Activated naive CD4-positive, alpha-beta T cell treated with anti-CD3 and anti-CD28 coated beads, Interleukin-2, amount 50 U/mL, for 24 hours (primary cell): ENCODE measurements around the gene HSDL1.

Source experiments
- H3K27ac Mint-ChIP-seq: one replicate; pipeline ENCODE4 v1.8.0; 2021; ENCODE audit warnings: mild to moderate bottlenecking, mixed read lengths
- H3K27me3 Mint-ChIP-seq: one replicate; pipeline ENCODE4 v1.8.0; 2021; ENCODE audit warnings: mixed read lengths
- H3K36me3 Mint-ChIP-seq: one replicate; pipeline ENCODE4 v1.8.0; 2021; ENCODE audit warnings: mixed read lengths
- H3K4me1 Mint-ChIP-seq: one replicate; pipeline ENCODE4 v1.8.0; 2021; ENCODE audit warnings: mixed read lengths
- H3K4me3 Mint-ChIP-seq: one replicate; pipeline ENCODE4 v1.8.0; 2021; ENCODE audit warnings: mild to moderate bottlenecking, mixed read lengths
- H3K9me3 Mint-ChIP-seq: one replicate; pipeline ENCODE4 v1.8.0; 2021; ENCODE audit warnings: mixed read lengths

HSDL1 gene

GRCh38 chr16:84109598-84110335 is 35.2 kb downstream of the HSDL1 start:
- Mint-ChIP-seq H3K36me3 (peaks cover 4% of the 10 kb centered on the region), H3K9me3 (no peaks in the 10 kb centered on the region), H3K27me3 (no peaks in the 10 kb centered on the region), H3K4me3 (no peak overlapping the region), H3K27ac (peak overlapping the region; percentile 46), H3K4me1 (peaks cover 73% of the 10 kb centered on the region)

DNA sequence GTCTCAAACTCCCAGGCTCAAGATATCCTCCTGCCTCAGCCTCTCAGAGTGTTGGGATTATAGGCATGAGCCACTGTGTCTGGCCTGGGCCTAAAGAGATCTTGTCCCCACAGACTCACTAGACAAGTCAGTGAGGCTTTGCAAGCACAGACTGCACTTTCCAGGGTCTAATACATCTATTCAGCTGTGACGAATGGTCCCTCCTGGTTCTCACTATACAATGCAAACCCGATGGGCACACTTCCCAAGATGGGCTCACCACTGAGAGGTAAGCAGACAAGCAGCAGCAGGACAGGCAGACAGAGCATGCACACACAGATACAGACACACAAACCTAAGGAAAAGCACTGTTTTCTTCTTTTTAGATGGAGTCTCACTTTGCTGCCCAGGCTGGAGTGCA is 37.1 kb downstream of the HSDL1 start:
- H3K36me3 Mint-ChIP-seq, result peaks cover 4% of the 10 kb centered on the region
- peaks cover 78% of the 10 kb centered on the region for H3K4me1 Mint-ChIP-seq
- no peak overlapping the region for H3K4me3 Mint-ChIP-seq
- no peak overlapping the region for H3K27ac Mint-ChIP-seq
- H3K27me3 Mint-ChIP-seq, result no peaks in the 10 kb centered on the region
- H3K9me3 Mint-ChIP-seq, result no peaks in the 10 kb centered on the region

DNA sequence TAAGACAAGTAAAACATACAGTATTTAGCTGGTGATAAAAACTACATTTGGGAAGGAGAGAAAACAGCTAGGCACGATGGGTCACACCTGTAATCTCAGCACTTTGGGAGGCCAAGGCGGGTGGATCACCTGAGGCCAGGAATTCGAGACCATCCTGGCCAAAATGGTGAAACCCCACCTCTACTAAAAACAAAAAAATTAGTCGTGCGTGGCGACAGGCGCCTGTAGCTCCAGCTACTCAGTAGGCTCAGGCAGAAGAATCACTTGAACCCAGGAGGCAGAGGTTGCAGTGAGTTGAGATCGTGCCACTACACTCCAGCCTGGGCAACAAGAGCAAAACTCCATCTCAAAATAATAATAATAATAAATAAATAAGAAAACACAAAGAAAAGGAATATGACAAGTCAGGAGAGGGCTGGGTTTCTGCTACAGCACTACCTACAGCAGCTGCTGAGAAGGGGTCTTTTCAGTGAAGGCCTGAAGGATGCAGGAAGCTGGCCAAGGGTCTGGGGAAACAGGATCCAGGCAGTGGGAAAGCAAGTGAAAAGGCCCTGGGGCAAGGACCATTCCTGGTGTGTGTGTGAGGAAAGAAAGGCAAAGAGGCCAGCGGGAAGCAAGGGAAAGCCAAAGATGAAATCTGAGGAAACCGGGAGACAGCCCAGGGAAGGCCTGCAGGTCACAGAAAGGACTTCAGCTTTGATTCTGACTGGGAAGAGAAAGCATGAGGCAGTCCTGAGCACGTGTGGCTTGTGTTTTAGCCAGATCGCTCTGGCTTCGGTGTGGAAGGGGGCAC is 38.8 kb downstream of the HSDL1 start:
- Mint-ChIP-seq H3K27ac (peak overlapping the region; percentile 52), H3K4me1 (peaks cover 85% of the 10 kb centered on the region), H3K4me3 (no peak overlapping the region), H3K9me3 (no peaks in the 10 kb centered on the region), H3K27me3 (no peaks in the 10 kb centered on the region), H3K36me3 (peaks cover 4% of the 10 kb centered on the region)

- Mint-ChIP-seq H3K4me3 (peak overlapping the region; percentile 16), H3K36me3 (peaks cover 4% of the 10 kb centered on the region), H3K27ac (peak overlapping the region; percentile 77), H3K9me3 (no peaks in the 10 kb centered on the region), H3K27me3 (no peaks in the 10 kb centered on the region), H3K4me1 (peaks cover 78% of the 10 kb centered on the region)
These were observed 39.6 kb downstream of the HSDL1 start for GRCh38 chr16:84105301-84105815.

GRCh38 chr16:84104231-84104630 is 40.7 kb downstream of the HSDL1 start:
- no peak overlapping the region for H3K4me3 Mint-ChIP-seq
- H3K27me3 Mint-ChIP-seq, result no peaks in the 10 kb centered on the region
- H3K36me3 Mint-ChIP-seq, result peaks cover 4% of the 10 kb centered on the region
- H3K27ac Mint-ChIP-seq, result peak overlapping the region; percentile 23
- no peaks in the 10 kb centered on the region for H3K9me3 Mint-ChIP-seq
- peaks cover 76% of the 10 kb centered on the region for H3K4me1 Mint-ChIP-seq

- Mint-ChIP-seq H3K27ac (no peak overlapping the region), H3K36me3 (peaks cover 6% of the 10 kb centered on the region), H3K9me3 (no peaks in the 10 kb centered on the region), H3K4me3 (no peak overlapping the region), H3K27me3 (no peaks in the 10 kb centered on the region), H3K4me1 (peaks cover 76% of the 10 kb centered on the region)
These were observed 41.3 kb downstream of the HSDL1 start for GRCh38 chr16:84103678-84104077.

GRCh38 chr16:84098939-84099338 is 46.0 kb downstream of the HSDL1 start:
- peaks cover 43% of the 10 kb centered on the region for H3K4me1 Mint-ChIP-seq
- no peaks in the 10 kb centered on the region for H3K27me3 Mint-ChIP-seq
- no peaks in the 10 kb centered on the region for H3K9me3 Mint-ChIP-seq
- H3K27ac Mint-ChIP-seq, result no peak overlapping the region
- H3K36me3 Mint-ChIP-seq, result peaks cover 10% of the 10 kb centered on the region
- no peak overlapping the region for H3K4me3 Mint-ChIP-seq

- Mint-ChIP-seq H3K9me3 (no peaks in the 10 kb centered on the region), H3K4me3 (no peak overlapping the region), H3K27me3 (no peaks in the 10 kb centered on the region), H3K36me3 (peaks cover 16% of the 10 kb centered on the region), H3K27ac (no peak overlapping the region), H3K4me1 (peaks cover 20% of the 10 kb centered on the region)
These were observed 48.5 kb downstream of the HSDL1 start for GRCh38 chr16:84096447-84097005.

DNA sequence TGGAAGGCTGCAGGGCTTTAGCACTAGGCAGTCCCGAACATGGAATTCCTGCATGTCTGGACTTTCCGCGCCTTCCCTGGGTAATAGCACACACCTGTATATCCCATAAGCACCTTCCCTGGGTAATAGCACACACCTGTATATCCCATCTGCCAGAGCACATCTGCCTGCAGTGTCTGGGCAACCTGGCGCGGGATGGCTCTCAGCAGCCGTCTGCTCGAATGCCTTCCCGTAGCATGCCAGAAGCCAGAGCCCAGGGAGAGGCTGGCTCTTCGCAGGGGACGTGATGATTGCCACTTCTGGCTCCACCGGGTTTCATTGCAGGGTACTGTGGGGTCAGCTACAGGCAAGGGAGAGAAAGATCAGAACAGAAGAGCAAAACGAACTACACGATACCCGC is 49.5 kb downstream of the HSDL1 start:
- Mint-ChIP-seq H3K36me3 (peaks cover 20% of the 10 kb centered on the region), H3K9me3 (no peaks in the 10 kb centered on the region), H3K27me3 (no peaks in the 10 kb centered on the region), H3K4me3 (no peak overlapping the region), H3K27ac (no peak overlapping the region), H3K4me1 (peaks cover 15% of the 10 kb centered on the region)

GRCh38 chr16:84093879-84094270 is 51.1 kb downstream of the HSDL1 start:
- H3K4me1 Mint-ChIP-seq, result peaks cover 12% of the 10 kb centered on the region
- no peaks in the 10 kb centered on the region for H3K9me3 Mint-ChIP-seq
- no peak overlapping the region for H3K4me3 Mint-ChIP-seq
- peak overlapping the region; percentile 33 for H3K27ac Mint-ChIP-seq
- no peaks in the 10 kb centered on the region for H3K27me3 Mint-ChIP-seq
- H3K36me3 Mint-ChIP-seq, result peaks cover 19% of the 10 kb centered on the region

GRCh38 chr16:84093120-84093878 is 51.7 kb downstream of the HSDL1 start:
- Mint-ChIP-seq H3K4me3 (no peak overlapping the region), H3K9me3 (no peaks in the 10 kb centered on the region), H3K36me3 (peaks cover 17% of the 10 kb centered on the region), H3K4me1 (peaks cover 15% of the 10 kb centered on the region), H3K27ac (no peak overlapping the region), H3K27me3 (no peaks in the 10 kb centered on the region)

DNA sequence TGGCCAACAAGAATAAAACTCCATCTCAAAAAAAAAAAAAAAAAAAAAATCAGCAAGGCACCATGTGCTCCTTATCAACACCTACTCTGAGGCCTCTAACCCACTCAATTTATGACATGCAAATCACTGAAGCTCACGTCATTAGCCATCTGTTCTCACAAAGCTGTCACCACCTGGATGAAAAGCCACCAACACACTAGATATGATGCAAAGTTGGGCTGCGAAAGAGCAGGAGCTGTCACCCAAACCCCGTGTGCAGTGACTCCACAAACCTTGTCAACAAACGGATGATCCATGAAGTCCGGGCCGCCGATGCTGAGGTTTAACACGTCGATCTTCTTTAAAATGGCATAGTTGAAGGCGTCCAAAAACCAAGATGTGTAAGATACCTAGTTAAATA is 53.5 kb downstream of the HSDL1 start:
- Mint-ChIP-seq H3K4me3 (no peak overlapping the region), H3K27me3 (no peaks in the 10 kb centered on the region), H3K9me3 (no peaks in the 10 kb centered on the region), H3K4me1 (peaks cover 31% of the 10 kb centered on the region), H3K27ac (peak overlapping the region; percentile 12), H3K36me3 (peaks cover 24% of the 10 kb centered on the region)

DNA sequence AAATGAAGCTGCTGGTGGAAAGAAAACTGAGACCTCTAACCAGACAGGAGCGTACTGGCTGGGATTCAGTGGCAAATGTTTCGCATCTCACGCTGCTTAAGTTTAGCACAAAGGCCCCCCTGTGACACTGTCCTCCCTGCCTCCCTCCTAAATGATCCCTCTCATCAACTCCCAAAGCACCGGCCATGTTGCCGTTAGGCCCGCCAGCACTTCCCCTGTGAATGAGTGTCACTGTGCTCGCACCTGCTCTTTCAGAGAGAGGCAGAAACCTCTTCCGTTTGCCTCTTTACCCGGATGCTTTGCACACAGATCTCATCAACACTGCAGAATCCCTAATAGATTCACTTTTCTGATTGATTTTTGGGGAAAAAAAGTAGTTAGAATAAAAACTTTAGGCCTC is 54.8 kb downstream of the HSDL1 start:
- no peaks in the 10 kb centered on the region for H3K27me3 Mint-ChIP-seq
- H3K4me3 Mint-ChIP-seq, result no peak overlapping the region
- peaks cover 38% of the 10 kb centered on the region for H3K4me1 Mint-ChIP-seq
- peaks cover 24% of the 10 kb centered on the region for H3K36me3 Mint-ChIP-seq
- no peaks in the 10 kb centered on the region for H3K9me3 Mint-ChIP-seq
- no peak overlapping the region for H3K27ac Mint-ChIP-seq

DNA sequence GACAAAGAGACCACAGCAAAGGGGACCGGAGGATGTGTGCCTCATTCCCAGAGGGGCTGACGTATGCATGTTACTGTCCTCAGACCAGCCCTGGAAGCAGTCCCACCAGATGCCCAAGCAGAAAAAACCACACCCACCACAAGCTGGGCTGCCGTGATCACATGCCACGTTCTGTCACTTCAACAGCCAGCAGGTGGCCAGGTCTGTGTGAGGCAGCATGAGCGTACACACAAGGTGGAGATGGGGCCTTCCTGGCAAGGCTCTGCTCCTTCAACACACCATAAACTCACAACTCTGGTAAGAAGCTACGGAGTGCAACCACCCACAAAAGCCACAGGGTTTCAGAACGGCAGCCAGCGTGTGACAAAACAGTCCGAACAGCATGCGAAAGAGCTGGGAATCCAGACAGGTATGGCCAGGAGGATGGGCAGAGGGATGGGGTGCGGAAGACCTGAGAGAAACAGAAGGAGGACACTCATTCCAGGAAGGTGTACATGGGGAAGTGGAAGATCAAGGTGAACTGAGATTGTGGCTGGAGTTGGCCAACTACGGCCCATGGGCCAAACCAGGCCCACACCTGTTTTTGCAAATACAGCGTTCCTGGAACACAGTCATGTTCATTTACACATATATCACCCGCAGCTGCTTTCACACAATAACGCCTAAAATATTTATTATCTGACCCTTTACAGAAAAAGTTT is 56.1 kb downstream of the HSDL1 start:
- H3K4me3 Mint-ChIP-seq, result no peak overlapping the region
- no peak overlapping the region for H3K27ac Mint-ChIP-seq
- peaks cover 20% of the 10 kb centered on the region for H3K36me3 Mint-ChIP-seq
- H3K27me3 Mint-ChIP-seq, result no peaks in the 10 kb centered on the region
- no peaks in the 10 kb centered on the region for H3K9me3 Mint-ChIP-seq
- H3K4me1 Mint-ChIP-seq, result peaks cover 44% of the 10 kb centered on the region
